ENCODE results near the gene LRRC10.
"Not testable (repeated sequence)": the region's sequence is repeated elsewhere in the genome, so short reads cannot be mapped to it uniquely, and the experiment has no call there.

LRRC10 gene

DNA sequence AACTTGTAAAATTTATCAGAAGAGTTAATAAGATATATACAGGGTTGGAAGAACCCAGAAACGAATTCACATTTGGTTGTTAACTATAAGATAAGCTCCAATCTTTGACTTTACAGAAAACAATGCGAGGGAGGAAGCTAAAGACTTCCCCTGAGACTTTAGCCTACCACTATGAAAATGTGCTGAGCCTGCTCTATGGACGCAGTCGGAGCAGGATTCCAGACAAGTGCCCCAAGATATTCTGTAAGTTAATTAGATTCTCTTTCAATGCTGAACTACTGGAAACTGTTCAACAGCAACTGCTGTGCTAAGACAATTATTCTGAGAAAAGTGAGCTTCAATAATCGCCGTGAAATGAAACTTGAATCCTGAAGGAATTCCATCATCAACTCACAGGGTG lies 8.3 kb upstream of the LRRC10 start:
- H3K36me3 ChIP-seq (ENCODE audit: control insufficient read depth, insufficient read depth, low read length): no peaks in the 10 kb centered on the region
- H3K9ac ChIP-seq (ENCODE audit: low read length): no peak overlapping the region
- no peaks in the 10 kb centered on the region for H3K4me1 ChIP-seq (ENCODE audit: control insufficient read depth, insufficient read depth, low read length)
- no peaks in the 10 kb centered on the region for H3K9me3 ChIP-seq (ENCODE audit: control insufficient read depth, insufficient read depth, low read depth, low read length)
- H3K27me3 ChIP-seq (ENCODE audit: control insufficient read depth, insufficient read depth, low read length): no peaks in the 10 kb centered on the region
- H3K27ac ChIP-seq (ENCODE audit: low read depth, low read length): no peak overlapping the region
- no peak overlapping the region for H3K4me3 ChIP-seq (ENCODE audit: low read depth, low read length)

DNA sequence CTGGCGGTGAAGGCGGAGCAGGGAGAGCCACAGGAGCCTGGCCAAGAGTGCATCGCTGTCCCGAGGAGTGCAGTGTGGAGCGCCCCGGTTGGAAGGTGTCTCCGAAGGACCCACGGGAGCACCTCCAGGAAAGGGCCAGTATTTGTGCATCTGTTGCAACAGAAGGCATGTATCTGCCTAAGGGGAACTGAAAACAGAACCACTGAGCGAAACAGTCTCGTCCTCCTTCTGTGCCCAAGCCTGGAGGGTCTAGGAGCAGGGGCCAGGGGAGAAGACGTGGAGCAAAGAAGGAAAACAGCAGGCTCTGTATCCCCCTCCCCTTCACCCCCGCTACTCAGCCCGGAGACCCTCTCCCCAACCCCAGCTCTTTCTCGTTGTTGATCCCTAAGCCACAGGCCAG lies 5.3 kb upstream of the LRRC10 start:
- Histone ChIP-seq H3K27me3 (ENCODE audit: control insufficient read depth, insufficient read depth, low read length) (no peaks in the 10 kb centered on the region), H3K9ac (ENCODE audit: low read length) (no peak overlapping the region), H3K4me1 (ENCODE audit: control insufficient read depth, insufficient read depth, low read length) (no peaks in the 10 kb centered on the region), H3K36me3 (ENCODE audit: control insufficient read depth, insufficient read depth, low read length) (no peaks in the 10 kb centered on the region), H3K9me3 (ENCODE audit: control insufficient read depth, insufficient read depth, low read depth, low read length) (no peaks in the 10 kb centered on the region), H3K27ac (ENCODE audit: low read depth, low read length) (no peak overlapping the region), H3K4me3 (ENCODE audit: low read depth, low read length) (no peak overlapping the region)

DNA sequence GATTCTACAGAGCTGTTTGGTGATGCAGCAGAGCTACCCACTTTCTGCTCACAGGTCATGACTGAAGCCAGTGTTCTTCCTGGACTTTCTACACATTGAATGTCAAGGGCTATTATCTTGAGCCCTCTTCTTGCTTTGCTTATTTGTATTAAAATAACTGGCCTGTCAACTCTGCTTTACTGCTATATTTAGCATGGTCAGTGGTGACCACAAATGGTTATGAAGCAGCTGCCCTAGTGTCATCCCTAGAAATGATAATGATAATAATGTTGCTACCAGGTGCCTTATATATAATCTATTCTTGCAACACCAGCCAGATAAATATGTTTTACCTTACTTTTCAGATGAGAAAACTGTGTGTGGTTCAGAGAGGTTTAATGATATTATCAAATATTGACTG lies 2.6 kb upstream of the LRRC10 start:
- H3K4me3 ChIP-seq (ENCODE audit: low read depth, low read length): no peak overlapping the region

DNA sequence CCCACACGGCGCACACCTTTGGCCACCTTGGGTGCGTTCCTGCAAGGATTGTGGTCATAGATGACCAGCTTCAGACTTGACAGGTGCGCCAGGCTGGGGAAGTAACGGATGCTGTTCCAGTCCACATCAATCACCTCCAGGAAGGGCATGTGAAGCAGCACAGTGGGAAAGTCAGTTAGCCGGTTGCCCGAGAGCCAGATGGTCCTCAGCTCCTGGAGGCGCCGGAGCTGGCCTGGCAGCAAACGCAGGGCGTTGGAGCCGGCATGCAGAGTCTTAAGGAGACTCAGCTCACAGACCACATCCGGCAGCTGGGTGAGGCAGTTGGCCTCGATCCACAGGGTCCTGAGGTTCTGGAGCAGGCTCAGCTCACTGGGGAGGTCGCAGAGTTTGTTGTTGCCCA lies 581 bp downstream of the LRRC10 start:
- Histone ChIP-seq H3K4me3 (ENCODE audit: low read depth, low read length) (no peak overlapping the region), H3K27ac (ENCODE audit: low read depth, low read length) (no peak overlapping the region), H3K9me3 (ENCODE audit: control insufficient read depth, insufficient read depth, low read depth, low read length) (no peaks in the 10 kb centered on the region), H3K4me1 (ENCODE audit: control insufficient read depth, insufficient read depth, low read length) (no peaks in the 10 kb centered on the region), H3K9ac (ENCODE audit: low read length) (no peak overlapping the region), H3K36me3 (ENCODE audit: control insufficient read depth, insufficient read depth, low read length) (no peaks in the 10 kb centered on the region), H3K27me3 (ENCODE audit: control insufficient read depth, insufficient read depth, low read length) (no peaks in the 10 kb centered on the region)

More for the DNA sequence above, 2.6 kb upstream of the LRRC10 start:
- no peaks in the 10 kb centered on the region for H3K36me3 ChIP-seq (ENCODE audit: control insufficient read depth, insufficient read depth, low read length)
- H3K9ac ChIP-seq (ENCODE audit: low read length): no peak overlapping the region
- H3K4me1 ChIP-seq (ENCODE audit: control insufficient read depth, insufficient read depth, low read length): no peaks in the 10 kb centered on the region
- H3K9me3 ChIP-seq (ENCODE audit: control insufficient read depth, insufficient read depth, low read depth, low read length): no peaks in the 10 kb centered on the region
- H3K27me3 ChIP-seq (ENCODE audit: control insufficient read depth, insufficient read depth, low read length): no peaks in the 10 kb centered on the region
- H3K27ac ChIP-seq (ENCODE audit: low read depth, low read length): no peak overlapping the region

DNA sequence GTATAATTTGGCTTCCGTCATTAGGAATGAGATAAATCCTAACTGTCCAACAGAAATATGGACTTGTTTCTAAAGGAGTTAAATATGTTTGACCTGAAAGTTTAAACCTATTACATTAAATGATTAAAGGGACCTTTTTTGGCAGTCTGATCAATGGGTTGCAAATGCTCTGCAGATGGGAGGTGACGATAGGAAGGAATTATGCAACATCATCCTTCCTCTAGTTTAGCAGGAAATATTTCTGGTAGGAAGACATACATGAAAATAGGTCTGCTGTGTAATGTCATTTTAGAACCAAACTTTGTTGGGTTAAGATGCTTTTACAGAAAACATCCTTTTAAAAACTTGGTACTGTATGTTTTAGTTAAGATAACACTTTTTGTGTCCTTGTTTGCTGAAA lies 2.6 kb downstream of the LRRC10 start:
- H3K9ac ChIP-seq (ENCODE audit: low read length): no peak overlapping the region
- H3K4me3 ChIP-seq (ENCODE audit: low read depth, low read length): no peak overlapping the region
- peaks cover 5% of the 10 kb centered on the region for H3K36me3 ChIP-seq (ENCODE audit: control insufficient read depth, insufficient read depth, low read length)
- H3K27me3 ChIP-seq (ENCODE audit: control insufficient read depth, insufficient read depth, low read length): no peaks in the 10 kb centered on the region
- no peaks in the 10 kb centered on the region for H3K9me3 ChIP-seq (ENCODE audit: control insufficient read depth, insufficient read depth, low read depth, low read length)
- no peak overlapping the region for H3K27ac ChIP-seq (ENCODE audit: low read depth, low read length)
- H3K4me1 ChIP-seq (ENCODE audit: control insufficient read depth, insufficient read depth, low read length): no peaks in the 10 kb centered on the region

DNA sequence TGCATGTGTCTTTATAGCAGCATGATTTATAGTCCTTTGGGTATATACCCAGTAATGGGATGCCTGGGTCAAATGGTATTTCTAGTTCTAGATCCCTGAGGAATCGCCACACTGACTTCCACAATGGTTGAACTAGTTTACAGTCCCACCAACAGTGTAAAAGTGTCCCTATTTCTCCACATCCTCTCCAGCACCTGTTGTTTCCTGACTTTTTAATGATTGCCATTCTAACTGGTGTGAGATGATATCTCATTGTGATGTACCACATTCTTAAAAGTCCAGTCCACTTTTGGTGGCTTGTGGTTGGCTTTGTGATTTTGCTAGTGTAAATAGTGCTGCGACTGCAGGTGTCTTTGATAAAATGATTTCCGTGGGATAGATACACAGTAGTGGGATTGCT lies 6.4 kb downstream of the LRRC10 start:
- not testable (repeated sequence) for H3K9me3 ChIP-seq (ENCODE audit: control insufficient read depth, insufficient read depth, low read depth, low read length); H3K4me1 ChIP-seq (ENCODE audit: control insufficient read depth, insufficient read depth, low read length); H3K27me3 ChIP-seq (ENCODE audit: control insufficient read depth, insufficient read depth, low read length); H3K4me3 ChIP-seq (ENCODE audit: low read depth, low read length); H3K27ac ChIP-seq (ENCODE audit: low read depth, low read length); H3K9ac ChIP-seq (ENCODE audit: low read length)
- H3K36me3 ChIP-seq (ENCODE audit: control insufficient read depth, insufficient read depth, low read length): peaks cover 40% of the 10 kb centered on the region

DNA sequence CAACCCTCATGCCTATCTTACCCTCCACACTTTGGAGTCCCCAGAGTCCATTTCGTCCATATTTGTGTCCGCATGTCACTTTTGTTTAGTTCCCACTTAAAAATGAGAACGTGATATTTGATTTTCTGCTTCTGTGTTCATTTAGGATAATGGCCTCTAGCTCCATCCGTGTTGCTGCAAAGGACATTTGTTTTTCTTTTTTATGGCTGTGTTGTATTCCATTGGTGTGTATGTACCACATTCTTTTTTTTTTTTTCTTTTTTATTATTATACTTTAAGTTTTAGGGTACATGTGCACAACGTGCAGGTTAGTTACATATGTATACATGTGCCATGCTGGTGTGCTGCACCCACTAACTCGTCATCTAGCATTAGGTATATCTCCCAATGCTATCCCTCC lies 7.2 kb downstream of the LRRC10 start:
- H3K4me3 ChIP-seq (ENCODE audit: low read depth, low read length); H3K27ac ChIP-seq (ENCODE audit: low read depth, low read length); H3K27me3 ChIP-seq (ENCODE audit: control insufficient read depth, insufficient read depth, low read length); H3K4me1 ChIP-seq (ENCODE audit: control insufficient read depth, insufficient read depth, low read length); H3K9me3 ChIP-seq (ENCODE audit: control insufficient read depth, insufficient read depth, low read depth, low read length); H3K9ac ChIP-seq (ENCODE audit: low read length): not testable (repeated sequence)
- peaks cover 48% of the 10 kb centered on the region for H3K36me3 ChIP-seq (ENCODE audit: control insufficient read depth, insufficient read depth, low read length)

DNA sequence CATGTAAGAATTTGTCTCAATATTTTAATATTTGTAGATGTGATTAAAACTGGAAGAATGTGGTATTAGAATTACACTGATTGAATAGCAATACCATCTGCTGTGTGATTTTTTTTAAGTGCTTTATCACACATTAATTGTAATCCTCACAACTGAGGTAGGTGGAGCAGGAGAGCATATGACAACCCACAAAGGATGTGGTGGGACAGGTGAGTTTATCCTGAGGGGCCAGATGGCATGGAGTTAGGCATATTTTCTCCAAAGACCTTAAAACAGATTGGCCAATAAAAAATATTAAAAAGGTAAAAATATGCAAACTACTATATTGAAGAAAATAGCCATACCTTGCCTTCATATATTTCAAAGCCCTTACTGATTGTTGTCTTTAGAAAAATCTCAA lies 7.8 kb downstream of the LRRC10 start:
- Histone ChIP-seq H3K9ac (ENCODE audit: low read length) (no peak overlapping the region), H3K4me1 (ENCODE audit: control insufficient read depth, insufficient read depth, low read length) (no peaks in the 10 kb centered on the region), H3K36me3 (ENCODE audit: control insufficient read depth, insufficient read depth, low read length) (peaks cover 54% of the 10 kb centered on the region), H3K4me3 (ENCODE audit: low read depth, low read length) (no peak overlapping the region), H3K9me3 (ENCODE audit: control insufficient read depth, insufficient read depth, low read depth, low read length) (no peaks in the 10 kb centered on the region), H3K27me3 (ENCODE audit: control insufficient read depth, insufficient read depth, low read length) (no peaks in the 10 kb centered on the region), H3K27ac (ENCODE audit: low read depth, low read length) (no peak overlapping the region)

DNA sequence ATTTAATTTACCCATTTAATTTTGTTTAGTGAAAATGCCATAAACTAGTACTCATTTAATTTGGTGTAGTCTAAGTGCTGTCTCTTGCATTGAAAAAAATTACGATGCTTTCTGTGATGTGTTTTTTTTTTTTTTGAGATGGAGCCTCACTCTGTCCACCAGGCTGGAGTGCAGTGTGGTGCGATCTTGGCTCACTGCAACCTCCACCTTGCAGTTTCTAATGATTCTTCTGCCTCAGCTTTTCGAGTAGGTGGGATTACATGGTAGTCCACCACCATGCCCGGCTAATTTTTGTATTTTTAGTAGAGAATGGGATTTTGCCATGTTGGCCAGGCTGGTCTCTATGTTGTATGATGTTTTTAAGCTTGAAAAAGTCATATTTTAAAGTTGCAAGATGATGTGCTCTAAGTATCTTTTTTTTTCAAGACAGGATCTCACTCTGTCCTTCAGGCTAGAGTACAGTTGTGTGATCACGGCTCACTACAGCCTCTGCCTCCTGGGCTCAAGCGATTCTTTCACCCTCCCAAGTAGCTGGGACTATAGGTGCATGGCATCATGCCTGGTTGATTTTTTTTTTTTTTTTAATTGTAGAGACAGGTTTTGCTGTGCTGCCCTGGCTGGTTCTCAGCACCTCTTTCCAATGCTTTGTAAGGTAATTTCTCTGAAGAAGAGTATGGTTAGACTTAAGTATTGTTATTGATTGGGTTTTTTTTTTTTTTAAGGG lies 8.6 kb downstream of the LRRC10 start:
- H3K27ac ChIP-seq (ENCODE audit: low read depth, low read length): no peak overlapping the region
- no peak overlapping the region for H3K4me3 ChIP-seq (ENCODE audit: low read depth, low read length)
- no peaks in the 10 kb centered on the region for H3K9me3 ChIP-seq (ENCODE audit: control insufficient read depth, insufficient read depth, low read depth, low read length)
- H3K36me3 ChIP-seq (ENCODE audit: control insufficient read depth, insufficient read depth, low read length): peaks cover 62% of the 10 kb centered on the region
- no peak overlapping the region for H3K9ac ChIP-seq (ENCODE audit: low read length)
- no peaks in the 10 kb centered on the region for H3K4me1 ChIP-seq (ENCODE audit: control insufficient read depth, insufficient read depth, low read length)
- H3K27me3 ChIP-seq (ENCODE audit: control insufficient read depth, insufficient read depth, low read length): no peaks in the 10 kb centered on the region

DNA sequence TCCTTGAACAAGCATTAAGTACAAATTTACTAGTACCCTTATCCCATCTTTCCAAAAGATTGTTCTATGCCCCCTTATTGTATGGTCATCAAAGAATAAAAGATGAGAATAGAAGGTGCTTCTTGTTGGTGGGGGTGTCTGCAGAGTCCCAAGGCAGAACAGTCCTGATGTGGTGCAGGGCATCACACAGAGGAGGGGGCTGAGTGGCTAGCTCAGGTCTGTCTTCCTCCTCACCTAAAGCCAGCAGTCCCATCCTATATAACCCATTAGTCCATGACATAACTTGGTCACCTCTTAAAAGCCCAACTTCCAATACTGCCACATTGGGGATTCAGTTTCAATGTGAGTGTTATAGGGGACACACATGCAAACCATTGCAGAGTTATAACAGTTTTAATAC lies 9.9 kb downstream of the LRRC10 start:
- Histone ChIP-seq H3K9me3 (ENCODE audit: control insufficient read depth, insufficient read depth, low read depth, low read length) (no peaks in the 10 kb centered on the region), H3K27ac (ENCODE audit: low read depth, low read length) (no peak overlapping the region), H3K4me1 (ENCODE audit: control insufficient read depth, insufficient read depth, low read length) (no peaks in the 10 kb centered on the region), H3K36me3 (ENCODE audit: control insufficient read depth, insufficient read depth, low read length) (peaks cover 74% of the 10 kb centered on the region), H3K27me3 (ENCODE audit: control insufficient read depth, insufficient read depth, low read length) (no peaks in the 10 kb centered on the region), H3K4me3 (ENCODE audit: low read depth, low read length) (no peak overlapping the region), H3K9ac (ENCODE audit: low read length) (no peak overlapping the region)

DNA sequence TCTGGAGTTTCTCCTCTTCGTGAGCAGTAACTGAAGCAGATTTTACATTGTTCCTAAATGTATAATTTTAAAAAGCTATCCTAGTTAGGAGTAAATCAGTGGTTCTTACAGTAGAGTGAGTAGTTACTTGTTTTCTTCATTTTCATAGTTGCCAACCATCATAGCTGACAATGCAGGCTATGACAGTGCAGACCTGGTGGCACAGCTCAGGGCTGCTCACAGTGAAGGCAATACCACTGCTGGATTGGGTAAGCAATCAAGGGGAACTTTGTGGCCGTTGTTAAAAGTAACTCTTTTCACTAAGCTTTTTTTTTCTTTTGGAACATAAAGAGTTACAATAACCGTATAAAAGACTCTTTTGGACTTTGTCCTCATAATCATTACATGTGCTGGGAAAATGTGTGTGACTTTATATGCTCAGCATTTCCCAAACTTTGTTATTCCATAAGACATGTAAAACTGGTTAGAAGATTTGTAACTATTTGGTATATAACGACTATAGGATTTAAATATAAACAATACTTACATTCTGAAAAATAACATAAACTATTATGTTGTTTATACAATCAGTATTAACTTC lies 12.4 kb downstream of the LRRC10 start:
- Histone ChIP-seq H3K4me1 (ENCODE audit: control insufficient read depth, insufficient read depth, low read length) (no peaks in the 10 kb centered on the region), H3K4me3 (ENCODE audit: low read depth, low read length) (no peak overlapping the region), H3K27ac (ENCODE audit: low read depth, low read length) (no peak overlapping the region), H3K36me3 (ENCODE audit: control insufficient read depth, insufficient read depth, low read length) (peaks cover 96% of the 10 kb centered on the region), H3K9me3 (ENCODE audit: control insufficient read depth, insufficient read depth, low read depth, low read length) (no peaks in the 10 kb centered on the region), H3K27me3 (ENCODE audit: control insufficient read depth, insufficient read depth, low read length) (no peaks in the 10 kb centered on the region), H3K9ac (ENCODE audit: low read length) (no peak overlapping the region)

All from HUES6 (cell line).